ENCODE data around the gene MTA3. TPM values are rescaled to one million over a fixed set of nuclear protein-coding genes. Genes with fewer than 3 reads are reported as not detected.

The MTA3 gene
- total RNA-seq, 1 donor from 2014 or later: 34.3 TPM

DNA sequence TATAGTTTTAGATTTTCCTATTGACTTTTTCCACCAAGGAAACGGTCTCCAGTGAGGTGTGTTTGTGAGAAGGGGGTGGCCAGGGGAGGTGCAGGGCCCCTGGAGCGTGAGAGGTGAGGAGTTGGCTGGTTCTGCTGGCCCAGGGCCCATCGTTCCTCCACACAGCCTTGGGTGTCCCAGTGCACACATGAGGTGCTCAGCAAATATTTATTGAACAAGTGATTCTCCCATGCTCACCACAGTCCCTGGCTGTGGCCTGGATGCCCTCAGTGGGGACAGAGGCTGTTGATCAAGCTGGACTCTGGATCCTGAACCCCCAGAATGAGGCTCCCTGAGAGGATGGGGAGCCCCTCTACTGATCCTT is 219.0 kb downstream of the MTA3 start:
- no peak for DNase-seq

- DNase-seq: no peak
Measured at GRCh38 chr2:42787788-42788477, 219.5 kb downstream of the MTA3 start.

GRCh38 chr2:42788478-42788793 is 220.0 kb downstream of the MTA3 start:
- no peak for DNase-seq

DNA sequence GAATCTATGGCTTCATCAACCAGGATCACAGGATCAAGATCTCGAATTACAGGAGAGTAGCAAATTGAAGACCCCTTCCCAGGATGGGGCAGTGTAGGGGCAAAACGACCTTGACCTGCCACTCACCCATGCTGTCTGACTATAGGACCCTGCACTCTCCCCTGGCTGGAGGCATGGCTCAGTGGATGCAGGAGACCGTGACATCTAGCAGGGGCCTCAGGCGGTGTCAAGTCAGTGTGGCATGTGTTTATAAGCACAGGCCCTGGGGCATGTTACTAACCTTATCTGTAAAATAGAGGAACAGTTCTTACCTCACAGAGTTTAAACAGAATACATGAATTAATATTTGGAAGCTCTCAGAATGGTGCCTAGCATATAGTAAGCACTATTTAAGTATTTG is 220.4 kb downstream of the MTA3 start:
- no peak for DNase-seq

DNA sequence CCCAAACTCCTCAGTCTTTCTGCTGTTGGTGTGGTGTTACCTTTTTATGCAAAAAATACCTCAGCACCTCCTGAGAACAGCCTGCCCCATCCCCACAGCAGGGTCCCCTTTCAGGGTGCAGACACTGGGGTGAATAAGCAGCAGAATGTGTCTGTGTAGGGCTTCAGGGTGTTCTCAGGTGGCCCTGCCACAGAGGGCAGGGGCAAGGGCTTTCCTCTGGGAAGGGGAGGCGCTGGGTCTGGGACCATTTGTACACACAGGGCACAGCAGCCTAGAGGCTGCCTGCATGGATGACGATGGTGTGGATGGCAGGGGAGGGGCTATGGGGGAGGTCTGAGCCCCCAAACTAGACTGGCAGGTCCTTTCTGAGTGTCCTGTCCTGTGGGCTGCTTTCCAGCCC is 221.3 kb downstream of the MTA3 start:
- no peak for DNase-seq

- no peak for DNase-seq
Measured at GRCh38 chr2:42791606-42792005, 223.2 kb downstream of the MTA3 start.

DNA sequence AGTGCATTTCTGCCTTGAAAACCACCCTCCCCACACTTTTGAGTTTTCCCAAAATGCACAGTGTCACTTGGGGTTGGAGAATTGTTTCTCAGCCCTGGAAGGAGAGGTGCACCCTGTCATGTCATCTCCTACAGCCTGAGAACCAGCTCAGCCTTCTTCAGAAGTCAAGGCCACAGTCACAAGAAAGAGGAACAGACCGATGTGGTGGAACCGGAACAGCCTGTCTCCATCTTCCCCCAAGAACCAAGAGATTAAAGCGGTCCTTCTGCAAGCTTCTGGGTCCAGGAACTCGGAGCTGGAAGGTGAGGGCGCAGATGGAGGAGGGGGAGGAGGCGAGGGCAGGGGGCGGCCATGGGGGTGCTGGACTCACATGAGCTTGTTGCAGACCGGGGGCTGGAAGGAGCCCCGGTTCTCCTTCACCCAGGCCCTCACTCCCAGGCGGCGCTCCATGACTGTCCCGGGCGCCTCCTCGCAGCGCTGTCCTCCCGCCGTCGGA is 223.7 kb downstream of the MTA3 start:
- DNase-seq: no peak

DNA sequence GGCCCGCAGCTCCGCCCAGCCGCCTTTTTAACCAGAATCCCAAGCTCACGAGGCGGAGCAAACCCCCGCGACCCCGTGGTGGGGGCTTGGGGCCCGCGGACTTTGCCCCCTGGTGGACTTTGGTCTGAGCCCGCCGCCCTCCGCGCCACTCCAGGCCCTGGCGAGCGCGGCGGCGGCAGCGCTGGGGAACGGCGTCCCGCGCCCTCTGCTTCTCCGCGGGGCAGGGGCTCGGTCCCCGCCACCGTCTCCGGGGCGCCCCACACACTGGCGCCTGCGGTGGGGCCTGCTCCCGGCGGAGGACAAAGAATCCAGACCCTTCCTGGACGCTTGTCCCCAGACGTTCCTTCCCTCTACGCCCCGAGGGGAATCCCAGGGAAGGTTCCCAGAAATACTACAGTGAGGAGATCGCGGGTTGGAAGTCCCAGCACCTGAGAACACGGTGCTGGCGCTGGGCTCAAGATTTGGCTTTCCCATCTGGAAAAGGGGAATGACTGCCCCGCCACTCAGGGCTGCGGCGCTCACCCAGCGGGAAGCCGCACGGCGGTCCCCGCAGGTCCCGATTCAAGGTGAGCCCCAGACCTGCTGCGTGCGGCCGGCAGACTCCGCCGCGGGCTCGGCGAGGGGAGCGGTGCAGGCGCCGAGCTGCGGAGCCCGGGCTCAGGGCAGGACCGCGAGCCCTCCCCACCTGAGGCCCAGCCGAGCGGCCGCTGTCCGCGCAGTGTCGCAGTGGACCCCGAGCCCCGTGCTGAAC is 224.3 kb downstream of the MTA3 start, which contains the start of gene HAAO:
Gene HAAO, minus strand, starts transcription at position 1 of the 751 bp plus-strand sequence. CDS start 47 bp downstream, outside the sequence.
- DNase-seq: no peak

GRCh38 chr2:42793334-42794270 is 225.2 kb downstream of the MTA3 start:
- DNase-seq: peak; percentile 55

GRCh38 chr2:42794271-42795046 is 226.0 kb downstream of the MTA3 start:
- DNase-seq: no peak

DNA sequence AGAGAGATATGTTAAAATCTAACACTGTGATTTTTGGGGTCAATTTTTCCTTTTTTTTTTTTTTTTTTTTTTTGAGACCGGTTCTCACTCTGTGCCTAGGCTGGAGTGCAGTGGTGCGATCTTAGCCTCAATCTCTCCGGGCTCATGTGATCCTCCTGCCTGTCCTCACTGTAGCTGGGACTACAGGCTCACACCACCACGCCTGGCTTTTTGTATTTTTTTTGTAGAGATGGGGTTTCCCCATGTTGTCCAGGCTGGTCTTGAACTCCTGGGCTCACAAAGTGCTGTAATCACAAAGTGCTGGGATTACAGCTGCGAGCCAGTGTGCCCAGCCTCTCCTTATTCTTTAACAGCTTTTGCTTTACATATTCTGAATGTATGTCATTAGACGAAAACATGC is 226.8 kb downstream of the MTA3 start:
- DNase-seq: no peak

DNA sequence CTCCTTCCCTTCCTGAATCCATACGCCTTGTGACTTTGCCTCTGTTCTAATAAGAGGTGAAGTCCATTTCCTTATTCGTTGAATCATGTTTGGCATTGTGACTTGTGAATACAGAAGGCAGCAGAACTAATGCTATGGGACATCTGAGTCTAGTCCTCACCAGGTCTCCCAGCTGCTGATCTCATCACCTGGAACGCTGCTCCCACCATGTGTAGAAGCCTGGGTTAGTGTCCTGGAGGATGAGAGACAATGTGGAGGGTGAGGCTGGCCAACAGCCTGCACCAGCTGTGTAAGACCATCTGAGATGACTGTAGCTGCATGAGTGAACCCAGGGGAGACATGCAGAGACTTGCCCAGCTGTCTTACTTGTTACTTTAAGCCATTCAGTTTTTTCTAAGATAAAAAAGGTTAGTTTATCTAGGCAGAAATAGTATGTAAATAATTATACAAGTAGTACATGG is 227.4 kb downstream of the MTA3 start:
- no peak for DNase-seq

- no peak for DNase-seq
Measured at GRCh38 chr2:42796427-42797248, 228.2 kb downstream of the MTA3 start.

DNA sequence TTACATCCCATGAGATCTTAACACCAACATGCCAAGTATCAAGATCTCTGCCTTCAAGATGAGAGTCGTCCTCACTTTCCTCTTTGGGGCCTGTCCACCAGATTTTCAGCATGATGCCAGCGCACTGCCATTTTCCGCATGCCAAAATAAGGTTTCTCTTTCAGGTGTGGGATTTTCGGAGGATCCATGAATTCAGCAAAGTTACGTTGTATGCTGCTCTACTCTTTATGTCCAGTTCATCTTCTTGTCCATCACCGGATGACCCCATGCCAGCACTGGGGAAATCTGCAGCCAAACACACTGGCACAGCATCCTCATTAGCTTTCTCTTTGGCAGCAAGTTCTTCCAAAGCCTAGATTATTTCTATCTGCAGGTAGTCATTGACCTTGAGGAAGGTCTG is 228.8 kb downstream of the MTA3 start:
- DNase-seq: no peak

- no peak for DNase-seq
Measured at GRCh38 chr2:42799881-42800280, 231.4 kb downstream of the MTA3 start.

DNA sequence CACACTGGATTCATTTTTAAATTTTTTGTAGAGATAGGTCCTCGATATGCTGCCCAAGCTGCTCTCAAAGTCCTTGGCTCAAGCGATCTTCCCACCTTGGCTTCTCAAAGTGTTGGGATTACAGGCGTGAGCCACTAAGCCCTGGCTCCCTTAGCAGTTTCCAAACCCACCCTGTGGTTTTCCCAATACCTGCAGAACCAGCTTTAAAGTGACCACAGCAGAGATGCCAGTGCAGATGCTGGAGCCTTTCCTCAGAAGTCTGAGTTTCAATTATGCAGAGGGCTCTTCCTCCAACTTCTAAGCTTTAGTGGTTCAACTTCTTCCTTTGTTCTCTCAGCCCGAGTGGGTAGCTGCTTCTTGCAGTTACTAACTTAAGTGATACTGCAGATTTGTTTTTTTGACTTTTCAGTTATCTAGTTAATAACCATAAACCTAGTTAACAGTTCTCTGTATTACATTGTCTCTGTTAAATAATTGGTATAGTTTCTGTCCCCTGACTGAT is 232.1 kb downstream of the MTA3 start:
- DNase-seq: no peak

GRCh38 chr2:42800981-42801380 is 232.5 kb downstream of the MTA3 start:
- DNase-seq: no peak

- no peak for DNase-seq
Measured at GRCh38 chr2:42801381-42801780, 232.9 kb downstream of the MTA3 start.

- DNase-seq: no peak
Measured at GRCh38 chr2:42802150-42802549, 233.7 kb downstream of the MTA3 start.

GRCh38 chr2:42804338-42804737 is 235.9 kb downstream of the MTA3 start:
- no peak for DNase-seq

DNA sequence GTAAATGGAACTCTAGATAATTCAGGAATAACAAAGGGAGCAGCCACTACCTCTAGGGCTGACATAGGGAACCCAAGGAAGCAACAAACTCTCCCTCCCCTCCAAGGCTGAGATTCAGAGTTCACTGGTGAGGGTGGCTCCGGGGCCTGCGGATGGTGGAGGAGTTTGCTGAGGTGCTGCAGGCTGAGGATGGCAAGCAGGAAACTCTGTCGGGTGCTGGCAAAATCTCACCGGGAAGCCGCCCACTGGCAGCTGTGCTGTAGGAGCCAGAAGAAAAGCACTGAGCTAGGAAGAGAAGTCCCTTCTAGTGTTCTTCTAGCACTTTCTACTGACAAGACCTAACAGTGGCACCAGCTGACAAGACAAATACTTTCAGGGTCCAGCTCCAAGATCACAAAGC is 236.5 kb downstream of the MTA3 start:
- no peak for DNase-seq
